Body of pancreas (tissue), 4 donors: ENCODE measurements around the gene GRK1. TPM values are rescaled to one million over a fixed set of nuclear protein-coding genes. Genes with fewer than 3 reads are reported as not detected.

Source experiments
- ATAC-seq: fragments of 150-250 bp; one replicate; pipeline ENCODE4 v1.9.1; 2016
- DNase-seq, 4 donors: peaks; one replicate each; pipeline ENCODE4 v3.0.0-alpha.2; 2019
- H3K27ac ChIP-seq, 4 donors: fragments of 200-600 bp; sonication (generic); 1 replicate in 3 of 4; 2 replicates in 1 of 4; pipeline versions ENCODE4 v1.5.1 to v1.6.1; 2016 to 2019; ENCODE audit warnings: mild to moderate bottlenecking in 1 of 4, mixed read lengths in 1 of 4, moderate library complexity in 1 of 4
- H3K27me3 ChIP-seq, 2 donors: fragments of 200-600 bp; sonication (generic); one replicate each; pipeline ENCODE4 v1.6.0; 2016; ENCODE audit warnings: mild to moderate bottlenecking in 1 of 2
- H3K36me3 ChIP-seq, 2 donors: fragments of 200-600 bp; sonication (generic); replicated peaks in 1 of 2; 2 replicates each; pipeline ENCODE4 v1.5.1; 2016; ENCODE audit warnings: low read depth in 2 of 2; ENCODE audit not compliant: insufficient read depth in 1 of 2
- H3K4me1 ChIP-seq: fragments of 200-600 bp; sonication (generic); one replicate; pipeline ENCODE4 v1.6.0; 2016
- H3K4me3 ChIP-seq, 2 donors: fragments of 200-600 bp; sonication (generic); 1 replicate in 1 of 2; 2 replicates in 1 of 2; pipeline ENCODE4 v1.5.1; 2016 to 2019
- H3K9me3 ChIP-seq, 3 donors: fragments of 200-600 bp; sonication (generic); 1 replicate in 2 of 3; 2 replicates in 1 of 3; pipeline ENCODE4 v1.5.1; 2016
- CTCF ChIP-seq, 7 experiments: fragments of 450-650 bp in 4 of 7; fragments of 200-600 bp in 3 of 7; sonication (generic) in 3 of 7; IDR thresholded peaks; one replicate each; pipeline ENCODE4 v1.5.1; 2016 to 2019; ENCODE audit warnings: antibody characterized with exemption in 7 of 7
- POLR2A ChIP-seq, 3 donors: fragments of 450-650 bp; IDR thresholded peaks; one replicate each; pipeline ENCODE4 v1.6.1; 2016; ENCODE audit warnings: antibody characterized with exemption in 3 of 3, mild to moderate bottlenecking in 2 of 3
- WGBS, 2 donors: methylation state at CpG; one replicate each; pipeline ENCODE4 v1.1.5; 2017; 5-methylcytosine and 5-hydroxymethylcytosine counted together
- intact Hi-C: fragments of 100-400 bp; cut with DNase I; formaldehyde crosslinking; loops from one replicate; pipeline ENCODE4 v1.15.1; 2023
- total RNA-seq, 2 donors: library from RNA; depleted of rRNA; stranded (reverse); fragments of >200 nt; gene quantifications; one replicate each; pipeline ENCODE4 v1.1.0, GENCODE V29; 2016

The GRK1 gene
- total RNA-seq, 2 donors from 2014 or later: not detected

GRCh38 chr13:113784645-113785024 lies 117.6 kb downstream of the GRK1 start:
- Histone ChIP-seq H3K4me1 (no peaks in the 10 kb centered on the region), H3K9me3 (no peaks in the 10 kb centered on the region), H3K27me3 (no peaks in the 10 kb centered on the region), H3K4me3 (no peak overlapping the region), H3K27ac (no peak overlapping the region), H3K36me3 (no peaks in the 10 kb centered on the region)
- 88 to 96% methylated on average over 4 to 5 of the region's 5 CpGs for WGBS, 2 donors
- intact Hi-C loops: no loop called here
- ATAC-seq (no peak), DNase-seq (no peak)
- TF ChIP-seq POLR2A (IDR thresholded peaks at IDR 0.05) (no peak), CTCF (IDR thresholded peaks at IDR 0.05) (no peak)

DNA sequence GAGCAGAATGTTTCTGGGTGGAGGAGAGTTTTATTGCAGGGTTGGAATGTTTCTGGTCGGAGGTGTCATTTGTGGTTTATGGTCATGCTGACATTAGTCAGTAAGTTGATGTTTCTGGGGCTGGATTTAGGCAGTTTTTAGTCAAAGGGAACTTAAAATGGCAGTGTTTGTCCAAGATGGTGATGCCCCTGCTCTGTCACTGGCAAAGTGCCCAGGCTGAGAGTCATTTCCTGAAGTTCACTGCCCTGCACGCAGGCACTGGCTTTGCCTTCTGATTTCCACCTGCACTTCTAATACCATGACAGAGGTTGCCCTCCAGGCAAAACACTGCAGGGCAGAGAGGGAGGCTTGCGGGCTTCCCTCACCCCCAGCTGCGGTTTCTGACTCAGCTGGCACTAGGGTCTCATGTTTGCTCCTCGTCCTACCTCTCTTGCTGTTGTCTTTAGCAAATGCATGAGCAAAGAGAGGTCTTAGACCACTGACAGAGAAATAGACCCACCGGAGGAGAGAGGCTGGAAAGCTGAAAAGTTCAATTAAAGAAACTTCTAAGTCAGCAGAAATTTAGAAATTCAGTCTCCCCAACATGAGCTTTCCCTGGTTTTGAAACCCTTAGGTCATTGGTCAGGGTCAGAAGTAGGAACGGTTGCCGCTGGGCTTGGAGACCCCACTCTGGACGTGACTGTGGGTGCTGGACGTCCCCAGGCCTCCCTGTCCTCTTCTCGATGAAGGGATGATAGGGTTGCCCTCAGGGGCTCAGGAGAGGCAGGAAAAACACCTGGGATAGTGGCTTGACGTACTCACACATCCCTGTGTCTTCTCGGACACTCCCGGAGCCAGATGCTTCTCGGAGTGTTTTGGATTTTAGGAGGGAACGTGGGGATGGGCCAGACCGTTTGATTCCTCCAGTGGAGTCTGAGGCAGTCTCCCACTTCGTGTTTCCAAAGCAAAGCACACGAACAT lies 118.3 kb downstream of the GRK1 start:
- no peak for TF ChIP-seq POLR2A (IDR thresholded peaks at IDR 0.05)
- TF ChIP-seq CTCF (IDR thresholded peaks at IDR 0.05): no peak
- 69 to 77% methylated on average over 13 to 19 of the region's 19 CpGs for WGBS, 2 donors
- Histone ChIP-seq H3K36me3 (no peaks in the 10 kb centered on the region), H3K4me1 (no peaks in the 10 kb centered on the region), H3K4me3 (no peak overlapping the region), H3K27me3 (no peaks in the 10 kb centered on the region), H3K27ac (no peak overlapping the region), H3K9me3 (no peaks in the 10 kb centered on the region)
- ATAC-seq: no peak
- no peak for DNase-seq
- intact Hi-C loops: no loop called here

DNA sequence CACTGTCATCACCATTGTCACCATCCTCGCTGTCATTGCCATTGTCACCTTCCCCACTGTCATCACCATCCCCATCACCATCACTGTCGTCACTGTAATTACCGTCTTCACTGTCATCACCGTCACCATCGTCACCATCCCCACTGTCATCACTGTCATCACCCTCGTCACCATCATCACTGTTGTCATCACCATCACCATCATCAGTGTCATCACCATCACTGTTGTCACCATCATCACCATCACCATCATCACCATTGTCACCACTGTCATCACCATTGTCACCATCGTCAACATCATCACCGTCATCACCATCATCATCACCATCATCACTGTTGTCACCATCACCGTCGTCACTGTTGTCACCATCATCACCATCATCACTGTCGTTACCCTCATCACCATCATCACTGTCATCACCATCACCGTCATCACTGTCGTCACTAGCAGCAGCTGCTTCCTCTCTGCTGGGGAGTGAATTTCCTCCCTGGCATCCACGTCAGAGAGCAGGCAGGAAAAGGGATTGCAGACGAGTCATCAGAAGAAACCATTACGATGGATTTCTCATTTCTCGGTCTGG lies 119.3 kb downstream of the GRK1 start:
- no peak for ATAC-seq
- Histone ChIP-seq H3K4me3 (no peak overlapping the region), H3K27me3 (no peaks in the 10 kb centered on the region), H3K4me1 (no peaks in the 10 kb centered on the region), H3K27ac (no peak overlapping the region), H3K9me3 (no peaks in the 10 kb centered on the region), H3K36me3 (no peaks in the 10 kb centered on the region)
- WGBS, 2 donors: 75 to 76% methylated on average over 16 to 17 of the region's 17 CpGs
- TF ChIP-seq POLR2A (IDR thresholded peaks at IDR 0.05): no peak
- no peak for TF ChIP-seq CTCF (IDR thresholded peaks at IDR 0.05)
- no peak for DNase-seq
- intact Hi-C loops: no loop called here

Other genes starting within 250 kb of the GRK1 start
- 10 to 100 TPM in 1 of 2 donors, 1 to 10 TPM in 1; 6.0 to 15.8 TPM for gene ADPRHL1, start 213.7 kb upstream of the GRK1 start, total RNA-seq
- gene DCUN1D2, start 176.5 kb upstream of the GRK1 start, total RNA-seq: 10 to 100 TPM; 12.2 to 14.5 TPM
- gene TFDP1, start 82.5 kb upstream of the GRK1 start, total RNA-seq: 10 to 100 TPM; 16.5 to 22.8 TPM
- not detected for gene ATP4B, start 9.0 kb upstream of the GRK1 start, total RNA-seq
- 1 to 10 TPM; 1.0 to 4.6 TPM for gene TMEM255B, start 92.0 kb downstream of the GRK1 start, total RNA-seq
- 100 to 1,000 TPM in 1 of 2 donors, 10 to 100 TPM in 1; 83.0 to 145 TPM for gene GAS6, start 196.9 kb downstream of the GRK1 start, total RNA-seq